Fibroblast of peridontal ligament (primary cell): ENCODE results near the gene SORCS2.

Source experiments
- DNase-seq: peaks from one replicate; pipeline ENCODE4 v3.0.0-alpha.2; 2010; ENCODE audit errors: extremely low read depth

Gene SORCS2

GRCh38 chr4:7710126-7710525, 517.8 kb downstream of the SORCS2 start:
- DNase-seq = no peak

GRCh38 chr4:7710576-7711306, 518.4 kb downstream of the SORCS2 start:
- no peak for DNase-seq

- DNase-seq = no peak
Measured at GRCh38 chr4:7711307-7711963, 519.1 kb downstream of the SORCS2 start.

- no peak for DNase-seq
Measured at GRCh38 chr4:7712021-7712671, 519.8 kb downstream of the SORCS2 start.

- no peak for DNase-seq
Measured at GRCh38 chr4:7713757-7714156, 521.4 kb downstream of the SORCS2 start.

- DNase-seq = no peak
Measured at GRCh38 chr4:7714176-7714575, 521.8 kb downstream of the SORCS2 start.

GRCh38 chr4:7714738-7715137, 522.4 kb downstream of the SORCS2 start:
- DNase-seq = no peak

- no peak for DNase-seq
Measured at GRCh38 chr4:7715271-7716009, 523.1 kb downstream of the SORCS2 start.

- DNase-seq = no peak
Measured at GRCh38 chr4:7716010-7716721, 523.8 kb downstream of the SORCS2 start.

- no peak for DNase-seq
Measured at GRCh38 chr4:7717161-7717560, 524.8 kb downstream of the SORCS2 start.

- DNase-seq = no peak
Measured at GRCh38 chr4:7717946-7718490, 525.7 kb downstream of the SORCS2 start.

- peak; percentile 27 for DNase-seq
Measured at GRCh38 chr4:7719354-7720174, 527.2 kb downstream of the SORCS2 start.

- DNase-seq = peak; percentile 4
Measured at GRCh38 chr4:7721984-7722551, 529.7 kb downstream of the SORCS2 start.

- peak; percentile 18 for DNase-seq
Measured at GRCh38 chr4:7722766-7723387, 530.5 kb downstream of the SORCS2 start.

- no peak for DNase-seq
Measured at GRCh38 chr4:7723625-7724024, 531.3 kb downstream of the SORCS2 start.

GRCh38 chr4:7725951-7726350, 533.6 kb downstream of the SORCS2 start:
- DNase-seq = peak; percentile 37

- no peak for DNase-seq
Measured at GRCh38 chr4:7726665-7727413, 534.5 kb downstream of the SORCS2 start.

- DNase-seq = peak; percentile 9
Measured at GRCh38 chr4:7727749-7728148, 535.4 kb downstream of the SORCS2 start.

GRCh38 chr4:7731437-7731836, 539.1 kb downstream of the SORCS2 start:
- DNase-seq = no peak
